Measurements from ENCODE around the gene ABL1. TPM values are rescaled to one million over a fixed set of nuclear protein-coding genes. Genes with fewer than 3 reads are reported as not detected.

The ABL1 gene
- total RNA-seq, 1 donor from 2014 or later: 52.1 TPM

DNA sequence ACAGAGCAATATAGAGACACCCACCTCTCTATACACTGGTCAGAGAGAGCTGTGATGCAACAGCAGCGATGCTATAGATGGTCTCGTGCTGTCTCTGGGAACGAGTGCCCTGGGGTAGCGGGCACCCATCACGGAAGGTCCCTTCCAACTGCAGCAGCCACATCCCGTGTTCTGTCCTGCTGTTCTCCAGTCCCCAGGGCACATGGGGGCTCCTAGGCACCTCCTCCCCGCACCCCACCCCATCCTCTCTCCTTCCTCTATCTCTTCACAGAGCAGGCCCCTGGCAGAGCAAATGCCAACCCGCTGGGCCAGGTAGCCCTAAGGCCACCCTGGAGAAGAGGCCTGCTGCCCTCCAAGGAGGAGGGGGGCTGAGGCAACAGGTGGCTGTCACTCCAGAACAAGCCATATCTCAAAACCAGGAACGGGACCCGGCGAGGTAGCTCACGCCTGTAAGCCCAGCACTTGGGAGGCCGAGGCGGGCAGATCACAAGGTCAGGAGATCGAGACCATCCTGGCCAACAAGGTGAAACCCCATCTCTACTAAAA is 95.8 kb downstream of the ABL1 start:
- no peaks in the 10 kb centered on the region for H3K36me3 ChIP-seq
- H3K27ac ChIP-seq: no peak overlapping the region
- TF ChIP-seq, protein P1, sequence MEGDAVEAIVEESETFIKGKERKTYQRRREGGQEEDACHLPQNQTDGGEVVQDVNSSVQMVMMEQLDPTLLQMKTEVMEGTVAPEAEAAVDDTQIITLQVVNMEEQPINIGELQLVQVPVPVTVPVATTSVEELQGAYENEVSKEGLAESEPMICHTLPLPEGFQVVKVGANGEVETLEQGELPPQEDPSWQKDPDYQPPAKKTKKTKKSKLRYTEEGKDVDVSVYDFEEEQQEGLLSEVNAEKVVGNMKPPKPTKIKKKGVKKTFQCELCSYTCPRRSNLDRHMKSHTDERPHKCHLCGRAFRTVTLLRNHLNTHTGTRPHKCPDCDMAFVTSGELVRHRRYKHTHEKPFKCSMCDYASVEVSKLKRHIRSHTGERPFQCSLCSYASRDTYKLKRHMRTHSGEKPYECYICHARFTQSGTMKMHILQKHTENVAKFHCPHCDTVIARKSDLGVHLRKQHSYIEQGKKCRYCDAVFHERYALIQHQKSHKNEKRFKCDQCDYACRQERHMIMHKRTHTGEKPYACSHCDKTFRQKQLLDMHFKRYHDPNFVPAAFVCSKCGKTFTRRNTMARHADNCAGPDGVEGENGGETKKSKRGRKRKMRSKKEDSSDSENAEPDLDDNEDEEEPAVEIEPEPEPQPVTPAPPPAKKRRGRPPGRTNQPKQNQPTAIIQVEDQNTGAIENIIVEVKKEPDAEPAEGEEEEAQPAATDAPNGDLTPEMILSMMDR (IDR thresholded peaks at IDR 0.05): no peak
- no peaks in the 10 kb centered on the region for H3K9me3 ChIP-seq
- no peak for DNase-seq
- no peaks in the 10 kb centered on the region for H3K4me1 ChIP-seq
- H3K27me3 ChIP-seq: peaks cover 34% of the 10 kb centered on the region
- no peak for ATAC-seq
- intact Hi-C loops (cut with DNase I): no loop called here
- H3K4me3 ChIP-seq: no peak overlapping the region

- H3K4me3 ChIP-seq: no peak overlapping the region
- peaks cover 39% of the 10 kb centered on the region for H3K27me3 ChIP-seq
- ATAC-seq (no peak), DNase-seq (no peak)
- H3K9me3 ChIP-seq: no peaks in the 10 kb centered on the region
- TF ChIP-seq, protein P1 (IDR thresholded peaks at IDR 0.05): no peak
- H3K27ac ChIP-seq: no peak overlapping the region
- no peaks in the 10 kb centered on the region for H3K36me3 ChIP-seq
- H3K4me1 ChIP-seq: no peaks in the 10 kb centered on the region
- intact Hi-C loops (cut with DNase I): no loop called here
Observed at GRCh38 chr9:130931508-130932254, 96.6 kb downstream of the ABL1 start.

- Histone ChIP-seq H3K4me1 (peaks cover 1% of the 10 kb centered on the region), H3K36me3 (no peaks in the 10 kb centered on the region), H3K27me3 (peaks cover 47% of the 10 kb centered on the region), H3K9me3 (no peaks in the 10 kb centered on the region), H3K4me3 (no peak overlapping the region), H3K27ac (no peak overlapping the region)
- peak; percentile 67 for DNase-seq
- intact Hi-C loops (cut with DNase I): no loop called here
- peak; percentile 28 for ATAC-seq
- TF ChIP-seq, protein P1 (IDR thresholded peaks at IDR 0.05): peak; percentile 21
Observed at GRCh38 chr9:130932255-130933079, 97.4 kb downstream of the ABL1 start.

GRCh38 chr9:130933114-130934046 is 98.3 kb downstream of the ABL1 start:
- intact Hi-C loops (cut with DNase I): no loop called here
- DNase-seq (no peak), ATAC-seq (no peak)
- Histone ChIP-seq H3K27ac (no peak overlapping the region), H3K4me3 (no peak overlapping the region), H3K27me3 (peaks cover 56% of the 10 kb centered on the region), H3K4me1 (peaks cover 8% of the 10 kb centered on the region), H3K9me3 (no peaks in the 10 kb centered on the region), H3K36me3 (no peaks in the 10 kb centered on the region)
- TF ChIP-seq, protein P1 (IDR thresholded peaks at IDR 0.05): no peak

DNA sequence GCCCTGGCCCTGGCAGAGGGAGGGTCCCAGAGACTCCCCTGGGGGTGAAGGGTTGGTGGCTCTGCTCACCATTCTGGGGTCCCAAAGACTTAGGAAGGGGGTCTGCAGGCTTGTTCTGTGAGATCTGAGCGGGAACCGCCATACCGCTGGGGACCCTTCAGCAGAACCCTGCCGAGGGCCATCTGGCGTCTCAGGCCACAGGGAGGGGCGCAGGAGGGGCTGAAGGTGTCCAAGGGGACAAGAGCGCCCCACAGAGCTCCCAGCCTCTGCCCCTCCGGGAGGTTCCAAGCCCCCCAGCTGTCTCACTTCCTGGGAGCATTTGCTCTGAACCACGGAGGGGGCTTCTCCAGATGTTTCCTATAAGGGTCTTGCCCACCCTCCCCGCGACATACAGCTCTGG is 99.2 kb downstream of the ABL1 start:
- Histone ChIP-seq H3K36me3 (no peaks in the 10 kb centered on the region), H3K4me1 (peaks cover 13% of the 10 kb centered on the region), H3K27me3 (peaks cover 62% of the 10 kb centered on the region), H3K27ac (no peak overlapping the region), H3K4me3 (no peak overlapping the region), H3K9me3 (no peaks in the 10 kb centered on the region)
- intact Hi-C loops (cut with DNase I): no loop called here
- DNase-seq (no peak), ATAC-seq (no peak)
- TF ChIP-seq, protein P1 (IDR thresholded peaks at IDR 0.05): no peak
